Breast epithelium (tissue), 4 donors: Measurements from ENCODE around the gene TLE1. TPM values are rescaled to one million over a fixed set of nuclear protein-coding genes. Genes with fewer than 3 reads are reported as not detected.
A peak's percentile ranks its signal among the peaks of the same experiment; 100 is the strongest.

Source experiments
- DNase-seq, 2 donors: peaks; one replicate each; pipeline ENCODE4 v3.0.0-alpha.2; 2019; ENCODE audit warnings: low spot score in 2 of 2
- H3K27ac ChIP-seq, 2 donors: fragments of 200-600 bp; sonication (generic) in 1 of 2; one replicate each; pipeline ENCODE4 v1.5.1; 2016 to 2019; ENCODE audit warnings: mild to moderate bottlenecking in 1 of 2
- H3K27me3 ChIP-seq, 2 donors: fragments of 200-600 bp; sonication (generic) in 1 of 2; one replicate each; pipeline versions ENCODE4 v1.5.1 to v1.6.0; 2017 to 2019; ENCODE audit warnings: control low read depth in 1 of 2, mild to moderate bottlenecking in 1 of 2
- H3K36me3 ChIP-seq: fragments of 200-600 bp; one replicate; pipeline ENCODE4 v1.5.1; 2019
- H3K4me1 ChIP-seq, 2 donors: fragments of 200-600 bp; sonication (generic); one replicate each; pipeline ENCODE4 v1.5.1; 2016 to 2019; ENCODE audit warnings: control low read depth in 1 of 2
- H3K4me3 ChIP-seq, 3 donors: fragments of 200-600 bp; sonication (generic); 1 replicate in 2 of 3; 2 replicates in 1 of 3; pipeline ENCODE4 v1.5.1; 2016 to 2019; ENCODE audit warnings: mild to moderate bottlenecking in 3 of 3, moderate library complexity in 2 of 3
- H3K9me3 ChIP-seq, 2 donors: fragments of 200-600 bp; sonication (generic) in 1 of 2; one replicate each; pipeline ENCODE4 v1.5.1; 2016 to 2019; ENCODE audit warnings: control low read depth in 1 of 2
- POLR2A ChIP-seq: fragments of 450-650 bp; IDR thresholded peaks from one replicate; pipeline ENCODE4 v1.6.1; 2016; ENCODE audit warnings: antibody characterized with exemption, mild to moderate bottlenecking, moderate library complexity
- POLR2AphosphoS5 ChIP-seq, 3 donors: sonication (generic); formaldehyde crosslinking; IDR thresholded peaks; one replicate each; pipeline ENCODE4 v1.6.1; 2017; ENCODE audit warnings: antibody characterized with exemption in 3 of 3
- intact Hi-C: fragments of 100-400 bp; cut with DNase I; formaldehyde crosslinking; loops from one replicate; pipeline ENCODE4 v1.15.1; 2023; ENCODE audit warnings: low total_unique reads
- total RNA-seq, 3 donors: library from RNA; depleted of rRNA; stranded (reverse); fragments of >200 nt; gene quantifications; one replicate each; pipeline ENCODE4 v1.1.0, GENCODE V29; 2016
- TF ChIP-seq, protein P1 (sequence below), 3 donors: fragments of 450-650 bp; IDR thresholded peaks; one replicate each; pipeline ENCODE4 v1.5.1; 2016 to 2017; ENCODE audit warnings: antibody characterized with exemption in 3 of 3, mild to moderate bottlenecking in 3 of 3, moderate library complexity in 3 of 3

TLE1 gene
- total RNA-seq, 3 donors from 2014 or later: 41.1 to 52.1 (median 47.4) TPM

DNA sequence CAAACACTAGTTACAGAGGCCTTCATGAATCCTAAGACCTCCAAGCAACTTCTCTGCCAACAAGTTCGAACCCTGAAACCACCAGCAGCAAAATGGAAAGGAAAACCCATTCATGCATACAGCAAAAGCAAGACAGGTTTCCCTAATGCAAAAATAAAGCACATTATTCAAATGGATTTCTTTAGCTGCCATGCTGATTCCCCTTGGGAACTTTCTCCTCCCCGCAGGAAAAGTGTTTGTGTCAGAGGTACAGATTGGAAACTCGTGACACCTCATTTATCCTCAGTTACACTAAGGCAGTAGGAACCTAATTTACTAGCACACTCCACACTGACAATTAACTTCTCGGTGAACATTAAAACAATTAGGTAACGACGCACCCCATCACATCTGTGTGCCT is 63.4 kb downstream of the TLE1 start:
- Histone ChIP-seq H3K4me1 (no peaks in the 10 kb centered on the region), H3K27me3 (no peaks in the 10 kb centered on the region), H3K4me3 (no peak overlapping the region), H3K36me3 (no peaks in the 10 kb centered on the region), H3K27ac (no peak overlapping the region), H3K9me3 (no peaks in the 10 kb centered on the region)
- TF ChIP-seq POLR2A (no peak), POLR2AphosphoS5 (IDR thresholded peaks at IDR 0.05) (no peak)
- TF ChIP-seq, protein P1, sequence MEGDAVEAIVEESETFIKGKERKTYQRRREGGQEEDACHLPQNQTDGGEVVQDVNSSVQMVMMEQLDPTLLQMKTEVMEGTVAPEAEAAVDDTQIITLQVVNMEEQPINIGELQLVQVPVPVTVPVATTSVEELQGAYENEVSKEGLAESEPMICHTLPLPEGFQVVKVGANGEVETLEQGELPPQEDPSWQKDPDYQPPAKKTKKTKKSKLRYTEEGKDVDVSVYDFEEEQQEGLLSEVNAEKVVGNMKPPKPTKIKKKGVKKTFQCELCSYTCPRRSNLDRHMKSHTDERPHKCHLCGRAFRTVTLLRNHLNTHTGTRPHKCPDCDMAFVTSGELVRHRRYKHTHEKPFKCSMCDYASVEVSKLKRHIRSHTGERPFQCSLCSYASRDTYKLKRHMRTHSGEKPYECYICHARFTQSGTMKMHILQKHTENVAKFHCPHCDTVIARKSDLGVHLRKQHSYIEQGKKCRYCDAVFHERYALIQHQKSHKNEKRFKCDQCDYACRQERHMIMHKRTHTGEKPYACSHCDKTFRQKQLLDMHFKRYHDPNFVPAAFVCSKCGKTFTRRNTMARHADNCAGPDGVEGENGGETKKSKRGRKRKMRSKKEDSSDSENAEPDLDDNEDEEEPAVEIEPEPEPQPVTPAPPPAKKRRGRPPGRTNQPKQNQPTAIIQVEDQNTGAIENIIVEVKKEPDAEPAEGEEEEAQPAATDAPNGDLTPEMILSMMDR (IDR thresholded peaks at IDR 0.05): no peak
- DNase-seq: no peak
- intact Hi-C loops: loop anchor here (2.0 kb wide), 1 partner anchor 31 kb away; no protein-coding TSS in a partner anchor

DNA sequence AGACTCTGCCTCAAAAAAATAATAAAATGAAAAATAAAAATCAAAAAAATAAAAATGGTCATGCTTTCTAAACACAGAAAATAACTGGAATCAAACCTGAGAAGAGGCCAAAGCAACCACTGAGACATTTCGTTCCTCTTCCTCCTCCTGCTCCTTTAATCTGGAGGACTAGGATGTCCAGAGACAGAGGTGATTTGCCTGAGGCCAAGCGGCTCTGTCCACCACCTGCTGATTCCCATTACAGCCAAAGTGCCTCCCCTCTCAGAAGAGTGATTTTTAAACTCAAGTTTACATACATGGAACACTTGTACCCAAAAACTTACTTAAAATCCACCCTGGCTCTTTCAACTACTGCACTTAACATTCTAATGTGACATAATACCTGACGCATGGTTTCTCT is 65.6 kb downstream of the TLE1 start:
- no peaks in the 10 kb centered on the region for H3K9me3 ChIP-seq
- intact Hi-C loops: no loop called here
- H3K27me3 ChIP-seq: no peaks in the 10 kb centered on the region
- no peak for DNase-seq
- no peaks in the 10 kb centered on the region for H3K4me1 ChIP-seq
- H3K4me3 ChIP-seq: no peak overlapping the region
- no peak overlapping the region for H3K27ac ChIP-seq
- TF ChIP-seq POLR2AphosphoS5 (IDR thresholded peaks at IDR 0.05) (no peak), POLR2A (no peak)
- TF ChIP-seq, protein P1 (IDR thresholded peaks at IDR 0.05): no peak
- H3K36me3 ChIP-seq: no peaks in the 10 kb centered on the region

DNA sequence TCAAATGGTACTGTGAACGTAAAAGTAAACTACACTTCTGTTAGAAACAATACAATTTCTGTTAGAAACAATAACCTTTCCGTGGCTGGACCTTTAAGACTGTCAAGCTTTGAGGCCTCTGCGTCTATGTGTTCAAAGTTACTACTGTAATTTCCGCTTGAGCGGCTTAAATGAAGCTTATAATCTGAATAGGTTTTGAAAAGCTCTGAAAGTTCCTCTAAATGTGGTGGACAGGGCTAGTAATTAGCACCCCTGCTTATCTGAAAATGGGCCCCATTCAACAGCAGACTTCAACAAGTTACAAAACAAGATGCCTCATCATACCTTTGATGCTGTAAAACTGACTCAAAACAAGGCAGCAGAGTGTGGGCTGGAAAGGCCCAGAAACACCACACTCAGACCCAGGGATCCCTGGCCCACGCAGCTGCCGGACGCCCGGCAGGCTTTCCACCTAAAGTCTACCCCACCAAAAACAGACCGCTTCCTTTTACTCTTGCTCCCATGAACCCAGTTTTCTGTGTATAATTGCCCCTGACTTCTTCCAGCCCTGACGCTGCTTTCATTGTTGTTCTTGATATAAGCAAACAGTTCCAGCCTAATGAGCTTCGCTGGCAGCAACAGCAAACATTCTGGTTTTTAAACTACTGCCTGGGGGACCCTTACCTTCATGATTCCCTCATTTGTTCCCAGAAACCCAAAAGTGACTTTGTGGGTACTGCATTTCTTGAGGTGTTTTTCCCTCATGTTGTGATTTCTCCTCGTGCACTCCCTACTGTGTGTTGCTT is 66.7 kb downstream of the TLE1 start:
- H3K36me3 ChIP-seq: no peaks in the 10 kb centered on the region
- no peak for DNase-seq
- H3K27me3 ChIP-seq: no peaks in the 10 kb centered on the region
- no peaks in the 10 kb centered on the region for H3K4me1 ChIP-seq
- H3K27ac ChIP-seq: peak overlapping the region in 1 of 2 donors; percentile 43
- intact Hi-C loops: no loop called here
- H3K9me3 ChIP-seq: no peaks in the 10 kb centered on the region
- TF ChIP-seq, protein P1 (IDR thresholded peaks at IDR 0.05): no peak
- no peak for TF ChIP-seq POLR2AphosphoS5 (IDR thresholded peaks at IDR 0.05)
- TF ChIP-seq POLR2A: no peak
- H3K4me3 ChIP-seq: no peak overlapping the region

DNA sequence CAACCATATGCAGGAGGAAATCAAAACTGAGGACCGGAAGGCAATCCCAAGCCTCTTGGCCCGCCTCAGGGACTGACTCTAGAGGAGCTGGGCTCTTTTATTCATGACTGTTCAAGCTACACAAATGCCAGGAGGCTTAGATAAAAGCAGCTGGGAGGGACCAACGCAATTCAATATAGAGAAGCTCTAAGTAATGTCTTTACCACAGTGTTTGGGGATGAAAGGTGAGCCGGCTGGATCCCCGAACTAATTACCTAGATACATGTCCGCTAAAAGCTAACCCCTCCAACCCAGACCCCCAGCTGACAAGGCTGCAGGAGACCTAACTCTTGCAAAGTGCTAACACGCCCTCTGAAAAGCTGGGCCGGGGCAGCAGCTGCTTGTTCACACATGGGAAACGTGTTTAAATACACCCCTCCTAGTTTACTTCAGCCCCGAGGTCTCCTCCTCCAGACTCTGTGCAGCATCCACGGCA is 67.5 kb downstream of the TLE1 start:
- no peak for DNase-seq
- H3K4me1 ChIP-seq: no peaks in the 10 kb centered on the region
- no peak overlapping the region for H3K27ac ChIP-seq
- intact Hi-C loops: no loop called here
- H3K4me3 ChIP-seq: no peak overlapping the region
- TF ChIP-seq, protein P1 (IDR thresholded peaks at IDR 0.05): no peak
- TF ChIP-seq POLR2AphosphoS5 (IDR thresholded peaks at IDR 0.05) (no peak), POLR2A (no peak)
- no peaks in the 10 kb centered on the region for H3K9me3 ChIP-seq
- no peaks in the 10 kb centered on the region for H3K36me3 ChIP-seq
- H3K27me3 ChIP-seq: no peaks in the 10 kb centered on the region

DNA sequence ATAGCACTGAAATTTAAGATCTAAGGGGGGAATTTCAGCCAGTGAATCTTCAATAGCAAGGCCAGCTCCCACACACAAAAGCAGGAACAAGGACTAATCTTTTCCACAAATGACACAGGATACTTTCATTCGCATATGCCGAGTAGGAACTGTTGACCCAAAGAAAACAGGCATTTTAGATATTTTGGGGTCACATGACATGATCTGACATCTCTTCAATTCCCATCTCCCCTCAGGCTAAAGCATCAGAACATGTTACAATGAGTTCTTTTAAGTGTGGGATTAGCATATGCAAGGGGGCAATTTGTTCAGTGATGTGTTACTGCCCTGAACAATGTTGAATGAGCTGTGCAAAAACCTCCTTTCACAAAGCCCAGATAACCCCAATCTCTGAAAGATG is 68.2 kb downstream of the TLE1 start:
- Histone ChIP-seq H3K27ac (no peak overlapping the region), H3K36me3 (no peaks in the 10 kb centered on the region), H3K4me3 (no peak overlapping the region), H3K9me3 (no peaks in the 10 kb centered on the region), H3K4me1 (no peaks in the 10 kb centered on the region), H3K27me3 (no peaks in the 10 kb centered on the region)
- intact Hi-C loops: no loop called here
- DNase-seq: no peak
- TF ChIP-seq, protein P1 (IDR thresholded peaks at IDR 0.05): no peak
- TF ChIP-seq POLR2A: no peak
- no peak for TF ChIP-seq POLR2AphosphoS5 (IDR thresholded peaks at IDR 0.05)
